Lower leg skin (tissue), 4 donors: Measurements from ENCODE around the gene KRTAP9-7. TPM values are rescaled to one million over a fixed set of nuclear protein-coding genes. Genes with fewer than 3 reads are reported as not detected.
"Not testable (repeated sequence)": the region's sequence is repeated elsewhere in the genome, so short reads cannot be mapped to it uniquely, and the experiment has no call there.

Experiments
- DNase-seq, 2 donors: peaks; one replicate each; pipeline ENCODE4 v3.0.0-alpha.2; 2019; ENCODE audit warnings: low spot score in 2 of 2
- H3K4me3 ChIP-seq: fragments of 200-600 bp; sonication (generic); 2 replicates; pipeline ENCODE4 v1.5.1; 2017; ENCODE audit warnings: mild to moderate bottlenecking, low read depth; ENCODE audit not compliant: poor library complexity, severe bottlenecking
- CTCF ChIP-seq, 3 donors: fragments of 450-650 bp; IDR thresholded peaks; one replicate each; pipeline ENCODE4 v1.5.1; 2016; ENCODE audit warnings: antibody characterized with exemption in 3 of 3, mild to moderate bottlenecking in 3 of 3, moderate library complexity in 2 of 3
- POLR2A ChIP-seq, 2 donors: fragments of 450-650 bp; IDR thresholded peaks; one replicate each; pipeline ENCODE4 v1.6.1; 2016 to 2017; ENCODE audit warnings: antibody characterized with exemption in 2 of 2, mild to moderate bottlenecking in 1 of 2, moderate library complexity in 1 of 2
- WGBS, 2 donors: methylation state at CpG; one replicate each; pipeline ENCODE4 v1.1.5; 2018; 5-methylcytosine and 5-hydroxymethylcytosine counted together
- intact Hi-C: fragments of 100-400 bp; cut with DNase I; formaldehyde crosslinking; loops from one replicate; pipeline ENCODE4 v1.15.0; 2023; ENCODE audit warnings: low total_unique reads
- total RNA-seq, 4 donors: library from RNA; depleted of rRNA; stranded (reverse); fragments of >200 nt; gene quantifications; one replicate each; pipeline ENCODE4 v1.1.0, GENCODE V29; 2016

The KRTAP9-7 gene
- total RNA-seq, 4 donors from 2014 or later = 0.51 to 17.1 TPM; not detected in 2

- no peak overlapping the region for H3K4me3 ChIP-seq
- WGBS, 2 donors = 86 to 90% methylated on average over 3 of the region's 3 CpGs
These were observed 10.9 kb upstream of the KRTAP9-7 start for GRCh38 chr17:41264599-41264998.

GRCh38 chr17:41265078-41265477, 10.4 kb upstream of the KRTAP9-7 start, which contains the start of gene KRTAP9-6:
KRTAP9-6 (plus strand) TSS chr17:41265378; CDS start chr17:41265378, 0 bp downstream.
- no peak for TF ChIP-seq CTCF (IDR thresholded peaks at IDR 0.05)
- TF ChIP-seq POLR2A (IDR thresholded peaks at IDR 0.05) = no peak
- intact Hi-C loops = no loop called here
- no peak for DNase-seq
- WGBS, 2 donors = 62 to 66% methylated on average over 2 of the region's 2 CpGs
- H3K4me3 ChIP-seq = no peak within 1 kb of the TSS

More at GRCh38 chr17:41264599-41264998, 10.9 kb upstream of the KRTAP9-7 start:
- no peak for DNase-seq
- intact Hi-C loops = no loop called here
- TF ChIP-seq CTCF (IDR thresholded peaks at IDR 0.05) = no peak
- TF ChIP-seq POLR2A (IDR thresholded peaks at IDR 0.05) = no peak

GRCh38 chr17:41267711-41268110, 7.8 kb upstream of the KRTAP9-7 start:
- TF ChIP-seq CTCF (IDR thresholded peaks at IDR 0.05) = no peak
- TF ChIP-seq POLR2A (IDR thresholded peaks at IDR 0.05) = no peak
- DNase-seq = no peak
- WGBS, 2 donors = 91% methylated on average over 3 of the region's 3 CpGs; no CpG with 5 or more reads in 1 of the 2 donors
- H3K4me3 ChIP-seq = no peak overlapping the region
- intact Hi-C loops = no loop called here

GRCh38 chr17:41271323-41271722, 4.2 kb upstream of the KRTAP9-7 start:
- intact Hi-C loops, H3K4me3 ChIP-seq, DNase-seq: not testable (repeated sequence)
- WGBS, 2 donors = no CpG with 5 or more reads among the region's 1 CpG

GRCh38 chr17:41271858-41272257, 3.6 kb upstream of the KRTAP9-7 start:
- intact Hi-C loops = no loop called here
- no peak for DNase-seq
- WGBS, 2 donors = 63% methylated on average over 1 of the region's 1 CpG; no CpG with 5 or more reads in 1 of the 2 donors
- no peak for TF ChIP-seq CTCF (IDR thresholded peaks at IDR 0.05)
- H3K4me3 ChIP-seq = no peak overlapping the region

GRCh38 chr17:41278176-41278955, 2.9 kb downstream of the KRTAP9-7 start:
- intact Hi-C loops = no loop called here
- WGBS, 2 donors = 90 to 92% methylated on average over 3 of the region's 3 CpGs
- DNase-seq = no peak
- TF ChIP-seq POLR2A (IDR thresholded peaks at IDR 0.05) (no peak), CTCF (IDR thresholded peaks at IDR 0.05) (no peak)
- no peak overlapping the region for H3K4me3 ChIP-seq
